T-helper 1 cell treated with Interleukin-12 subunit alpha and Interleukin-12 subunit beta and Interleukin-4 antibody, amounts not matched to agents 30 μg/mL and 1 μg/mL, for 36 hours (primary cell): ENCODE results near the gene ZNF101.
A peak's percentile ranks its signal among the peaks of the same experiment; 100 is the strongest.

Experiments used
- H3K27ac Mint-ChIP-seq: one replicate; pipeline ENCODE4 v1.8.0; 2021; ENCODE audit warnings: mild to moderate bottlenecking, mixed read lengths
- H3K27me3 Mint-ChIP-seq: one replicate; pipeline ENCODE4 v1.8.0; 2021; ENCODE audit warnings: low read depth, mixed read lengths
- H3K36me3 Mint-ChIP-seq: one replicate; pipeline ENCODE4 v1.8.0; 2021; ENCODE audit warnings: low read depth, mixed read lengths
- H3K4me1 Mint-ChIP-seq: one replicate; pipeline ENCODE4 v1.8.0; 2021; ENCODE audit warnings: low read depth, mixed read lengths
- H3K4me3 Mint-ChIP-seq: one replicate; pipeline ENCODE4 v1.8.0; 2021; ENCODE audit warnings: mild to moderate bottlenecking, moderate library complexity, mixed read lengths
- H3K9me3 Mint-ChIP-seq: one replicate; pipeline ENCODE4 v1.8.0; 2021; ENCODE audit warnings: mixed read lengths

ZNF101 gene

DNA sequence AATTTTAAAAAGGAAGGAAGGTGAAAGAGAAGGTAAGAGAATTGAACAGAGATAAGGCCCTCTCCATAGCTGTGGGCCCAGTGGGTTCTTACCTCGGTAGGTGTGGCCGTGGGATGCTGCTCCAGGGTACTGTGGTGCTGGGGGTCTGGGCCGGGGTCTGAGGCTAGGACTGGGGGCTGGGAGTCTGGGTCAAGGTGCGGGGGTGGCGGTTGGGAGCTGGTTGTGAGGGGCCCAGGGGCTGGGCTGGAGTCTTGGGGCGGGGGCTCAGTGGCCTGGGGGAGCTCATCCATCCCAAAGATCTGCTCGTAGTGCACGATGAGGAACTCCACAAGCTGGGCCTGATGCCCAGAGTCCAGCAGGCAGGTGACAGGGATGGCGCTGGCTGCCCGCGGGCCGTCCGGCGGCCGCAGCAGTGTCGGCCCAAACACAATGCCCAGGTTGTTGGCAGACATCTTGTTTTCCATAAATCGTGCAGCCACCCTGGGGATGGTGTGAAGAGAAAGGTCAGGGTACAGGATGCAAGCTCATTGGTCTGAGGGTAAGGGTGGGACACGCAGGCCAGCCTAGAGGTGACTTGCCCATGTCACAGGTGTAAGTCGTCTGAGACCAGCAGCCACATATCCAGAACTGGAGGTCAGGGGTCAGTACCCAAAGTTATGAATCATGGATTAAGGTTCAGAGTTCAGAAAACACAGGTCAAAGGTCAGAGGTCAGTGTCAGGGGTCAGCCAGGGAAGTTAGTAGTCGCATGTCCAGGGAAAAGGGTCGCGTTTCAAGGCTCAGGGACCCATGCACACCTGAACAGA lies 34.7 kb upstream of the ZNF101 start:
- Mint-ChIP-seq H3K27me3 (no peaks in the 10 kb centered on the region), H3K27ac (peak overlapping the region; percentile 64), H3K36me3 (peaks cover 44% of the 10 kb centered on the region), H3K4me1 (peaks cover 16% of the 10 kb centered on the region), H3K9me3 (no peaks in the 10 kb centered on the region), H3K4me3 (no peak overlapping the region)

DNA sequence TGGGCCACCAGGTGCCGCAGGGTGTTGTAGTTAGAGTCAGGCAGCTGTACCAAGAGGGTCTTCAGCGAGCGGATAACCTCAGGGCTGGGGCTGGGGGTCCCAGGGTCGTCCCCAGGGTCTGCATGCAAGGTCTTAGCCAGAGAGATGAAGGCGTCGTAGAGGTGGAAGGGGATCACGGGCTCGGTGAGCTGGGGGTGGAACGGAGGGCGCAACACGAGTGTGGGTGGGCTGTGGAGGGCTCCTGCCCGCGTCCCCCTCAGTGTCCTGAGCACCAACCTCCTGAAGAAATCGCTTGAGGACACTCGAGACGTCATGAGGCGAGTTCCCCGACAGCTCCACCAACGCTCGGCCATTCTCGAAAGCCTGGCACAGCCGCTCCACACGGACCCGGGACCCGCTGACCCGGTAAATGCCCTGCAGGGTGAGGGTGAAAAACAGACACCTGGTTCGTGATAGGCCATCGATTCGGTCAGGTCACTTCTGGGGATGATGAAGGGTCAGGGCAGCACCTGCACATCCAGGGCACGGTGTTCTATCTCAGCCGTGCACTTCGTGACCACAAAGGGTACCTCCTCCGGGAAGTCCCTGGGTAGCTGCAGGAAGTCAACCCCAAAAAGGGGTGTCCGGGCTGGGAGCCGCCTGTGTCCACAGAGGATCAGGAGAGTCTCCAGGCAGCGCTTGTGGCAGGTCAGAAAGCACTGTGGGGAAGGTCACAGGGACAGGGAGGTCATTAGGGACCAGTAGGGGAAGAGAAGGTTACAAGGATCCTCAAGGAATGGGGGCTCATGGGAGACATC lies 33.9 kb upstream of the ZNF101 start:
- Mint-ChIP-seq H3K4me3 (no peak overlapping the region), H3K27ac (peak overlapping the region; percentile 81)

DNA sequence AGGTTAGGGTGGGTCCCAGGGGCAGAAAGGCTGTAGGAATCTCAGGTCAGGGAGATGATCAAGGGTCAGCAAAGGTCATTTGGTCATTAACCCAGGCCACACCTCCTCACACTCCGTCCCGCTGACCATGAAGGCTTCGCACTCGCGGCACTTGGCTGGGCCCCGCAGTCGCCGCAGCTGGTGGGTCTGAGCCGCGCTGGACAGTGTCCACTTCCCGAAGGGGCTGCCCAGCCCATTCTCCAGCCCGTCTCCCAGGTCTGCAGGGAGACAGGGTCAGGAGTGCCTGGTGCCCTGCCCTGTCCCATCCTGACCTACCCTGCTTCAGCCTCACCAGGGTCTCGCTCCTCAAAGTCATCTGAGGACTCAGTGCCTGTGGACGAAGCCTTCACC lies 33.3 kb upstream of the ZNF101 start:
- H3K4me1 Mint-ChIP-seq: peaks cover 17% of the 10 kb centered on the region
- peaks cover 53% of the 10 kb centered on the region for H3K36me3 Mint-ChIP-seq

More for the DNA sequence above, 33.9 kb upstream of the ZNF101 start:
- Mint-ChIP-seq H3K4me1 (peaks cover 16% of the 10 kb centered on the region), H3K36me3 (peaks cover 48% of the 10 kb centered on the region), H3K9me3 (no peaks in the 10 kb centered on the region), H3K27me3 (no peaks in the 10 kb centered on the region)

DNA sequence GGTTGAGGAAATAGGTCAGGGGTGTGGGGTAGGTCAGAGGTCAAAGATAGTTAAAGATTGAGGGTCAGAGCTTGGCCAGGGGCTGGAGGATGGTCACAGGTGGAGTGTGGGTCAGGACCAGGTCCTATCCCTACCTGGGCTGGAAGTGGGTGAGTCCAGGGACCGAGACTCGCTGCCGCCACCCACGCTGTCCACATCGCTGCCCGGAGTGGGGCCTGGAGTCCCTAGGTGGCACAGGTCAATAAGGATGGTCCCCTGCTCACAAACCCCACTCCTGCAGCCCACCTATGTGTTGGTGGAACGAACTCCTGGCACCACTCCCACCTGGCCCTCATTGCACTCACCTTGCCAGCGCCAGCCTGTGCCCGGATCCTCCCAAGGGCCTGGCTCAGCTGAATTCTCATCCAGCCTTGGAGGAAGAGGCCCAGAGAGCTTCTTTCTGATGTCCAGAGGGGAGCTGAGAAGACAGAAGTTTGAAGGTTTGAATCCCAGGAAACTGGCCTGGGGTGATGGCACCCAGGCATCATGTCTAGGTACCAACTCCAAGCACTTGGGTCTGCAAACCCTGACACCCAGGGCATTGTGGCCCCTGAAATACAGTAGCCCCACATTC lies 32.0 kb upstream of the ZNF101 start:
- no peak overlapping the region for H3K4me3 Mint-ChIP-seq
- H3K27ac Mint-ChIP-seq: no peak overlapping the region
- no peaks in the 10 kb centered on the region for H3K27me3 Mint-ChIP-seq
- H3K9me3 Mint-ChIP-seq: no peaks in the 10 kb centered on the region
- H3K4me1 Mint-ChIP-seq: peaks cover 20% of the 10 kb centered on the region
- H3K36me3 Mint-ChIP-seq: peaks cover 50% of the 10 kb centered on the region

More for the DNA sequence above, 33.3 kb upstream of the ZNF101 start:
- no peaks in the 10 kb centered on the region for H3K9me3 Mint-ChIP-seq
- H3K27me3 Mint-ChIP-seq: no peaks in the 10 kb centered on the region
- no peak overlapping the region for H3K27ac Mint-ChIP-seq
- no peak overlapping the region for H3K4me3 Mint-ChIP-seq

DNA sequence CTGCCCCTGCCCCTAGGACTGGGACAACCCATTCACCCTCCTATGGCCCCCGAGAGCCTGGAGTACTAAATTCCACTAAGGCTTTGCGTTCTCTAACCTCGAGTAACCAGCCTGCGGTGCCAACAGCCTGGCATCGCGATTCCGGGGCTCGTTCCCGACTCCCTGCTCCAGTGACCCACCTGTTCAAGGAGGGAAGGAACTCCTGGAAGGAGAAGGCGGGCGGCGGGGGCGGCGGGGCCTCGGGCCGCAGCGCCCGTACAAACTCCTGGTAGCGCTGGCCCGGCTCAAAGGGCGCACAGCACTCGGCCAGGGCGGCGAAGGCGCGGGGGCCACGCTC lies 31.5 kb upstream of the ZNF101 start:
- Mint-ChIP-seq H3K27ac (no peak overlapping the region), H3K4me3 (no peak overlapping the region), H3K27me3 (no peaks in the 10 kb centered on the region), H3K4me1 (peaks cover 23% of the 10 kb centered on the region), H3K36me3 (peaks cover 53% of the 10 kb centered on the region), H3K9me3 (no peaks in the 10 kb centered on the region)

DNA sequence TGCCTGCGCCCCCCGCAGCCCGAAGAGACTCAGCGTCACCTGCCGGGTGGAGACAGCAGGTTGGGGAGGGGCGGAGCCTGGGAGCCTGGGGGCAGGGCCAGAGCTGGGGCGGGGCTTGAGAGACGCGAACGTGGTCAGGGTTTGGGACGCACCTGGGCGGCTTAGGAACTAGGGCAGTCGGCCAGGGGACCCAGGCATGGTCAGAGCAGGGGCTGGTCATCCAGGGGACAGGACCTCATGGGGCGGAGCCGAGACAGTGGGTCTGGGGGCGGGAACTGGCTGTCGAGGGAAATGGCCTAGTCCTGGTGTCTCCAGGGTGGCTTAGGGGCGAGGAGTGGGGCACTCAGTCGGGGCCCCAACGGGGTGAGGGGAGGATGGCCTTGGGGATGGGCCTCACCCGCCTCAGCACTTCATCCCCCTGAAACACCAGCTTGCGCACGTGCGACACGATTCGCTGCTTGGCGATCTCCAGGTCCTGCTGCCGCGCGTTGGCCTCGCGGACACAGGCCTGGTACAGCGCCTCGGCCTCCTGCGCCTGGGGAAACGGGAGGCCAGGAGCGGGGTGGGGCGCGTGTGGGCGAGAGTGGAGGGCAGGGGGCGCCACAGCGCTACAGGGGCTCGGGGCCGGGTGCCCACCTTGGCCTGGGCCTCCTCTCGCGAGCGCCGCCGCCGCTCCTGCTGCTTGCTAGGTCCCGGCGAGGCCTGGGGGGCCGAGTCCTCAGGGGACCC lies 31.0 kb upstream of the ZNF101 start:
- Mint-ChIP-seq H3K4me3 (no peak overlapping the region), H3K9me3 (no peaks in the 10 kb centered on the region), H3K27me3 (no peaks in the 10 kb centered on the region), H3K27ac (no peak overlapping the region), H3K36me3 (peaks cover 54% of the 10 kb centered on the region), H3K4me1 (peaks cover 27% of the 10 kb centered on the region)

DNA sequence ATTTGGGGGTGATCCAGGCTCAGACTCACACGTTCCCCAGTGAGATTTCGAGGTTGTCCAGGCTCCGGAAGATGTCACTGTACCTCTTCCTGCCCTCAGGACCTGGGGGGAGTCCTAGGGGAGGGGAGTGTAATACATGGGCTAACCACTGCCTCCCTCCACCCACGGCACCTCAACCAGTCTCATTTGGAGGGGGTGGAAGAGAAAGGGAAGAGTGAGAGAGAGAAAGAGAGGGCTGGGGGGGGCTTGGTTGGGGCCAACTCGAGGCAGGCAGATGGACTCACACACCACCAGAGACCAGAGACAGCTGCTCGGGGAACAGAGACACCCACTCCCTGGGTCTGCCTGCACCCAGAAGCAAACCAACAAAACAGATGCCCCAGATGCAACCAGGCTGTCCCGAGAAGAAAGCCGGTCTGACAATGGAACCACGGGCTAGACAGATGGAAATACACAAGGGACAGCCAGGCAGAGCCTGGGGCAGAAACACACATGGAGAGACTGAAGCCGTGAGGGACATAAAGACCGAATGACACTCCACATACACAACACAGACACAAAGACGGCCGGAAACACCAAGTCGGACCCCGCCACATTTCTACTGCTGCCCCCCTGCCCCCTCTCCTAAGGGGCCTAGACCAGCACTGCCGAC lies 26.0 kb upstream of the ZNF101 start:
- Mint-ChIP-seq H3K4me3 (peak overlapping the region; percentile 99), H3K27ac (peak overlapping the region; percentile 92), H3K36me3 (peaks cover 34% of the 10 kb centered on the region), H3K9me3 (no peaks in the 10 kb centered on the region), H3K27me3 (no peaks in the 10 kb centered on the region), H3K4me1 (peaks cover 15% of the 10 kb centered on the region)

DNA sequence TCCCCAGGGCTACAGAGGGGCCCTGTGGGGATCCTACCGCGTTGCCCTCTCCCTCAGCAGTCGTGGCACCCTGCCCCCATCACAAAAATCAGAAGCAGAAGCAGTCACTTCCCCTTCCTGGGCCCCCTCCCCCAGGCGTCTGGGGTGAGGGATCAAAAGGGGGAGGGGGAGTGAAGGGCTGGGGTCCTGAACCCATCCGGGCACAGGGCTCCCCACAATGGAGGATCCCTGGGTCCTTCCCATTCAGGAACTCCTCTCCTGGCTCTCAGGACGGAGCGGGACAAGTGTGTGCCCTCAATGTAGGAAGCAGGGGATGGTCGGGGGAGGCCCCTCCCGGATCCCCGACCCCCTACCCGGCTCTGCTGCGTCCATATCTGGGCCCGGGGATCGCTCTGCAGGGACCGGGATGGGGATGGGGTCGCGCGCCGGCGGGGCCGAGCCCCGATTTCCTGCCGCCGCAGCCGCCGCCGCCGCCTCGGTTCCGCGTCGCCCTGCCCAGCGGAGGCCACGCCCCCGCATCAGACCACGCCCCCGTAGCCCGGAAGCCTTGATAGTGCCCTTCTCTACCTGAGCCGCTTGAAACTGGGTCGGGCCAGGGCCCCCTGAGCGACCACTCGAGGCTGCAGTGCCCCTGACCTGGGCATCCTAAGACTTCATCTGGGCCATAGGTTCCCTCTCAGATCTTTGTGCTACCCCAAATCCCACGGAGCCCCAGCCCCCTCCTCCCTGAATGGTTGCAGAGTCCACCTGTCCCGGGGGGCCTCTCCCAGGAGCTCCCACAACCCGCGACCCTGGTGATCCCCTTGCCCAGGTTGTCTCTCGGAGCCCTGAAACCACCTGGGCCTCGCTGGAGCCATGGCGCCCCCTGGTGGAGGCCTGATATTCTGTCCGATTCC lies 25.2 kb upstream of the ZNF101 start, which contains the start of gene GMIP:
GMIP (minus strand) TSS at position 500 of the 896 bp plus-strand sequence; CDS start at position 372, 128 bp downstream.
- Mint-ChIP-seq H3K27me3 (no peaks in the 10 kb centered on the region), H3K4me3 (peak within 1 kb of the TSS; percentile 99), H3K27ac (peak within 1 kb of the TSS; percentile 92), H3K36me3 (peaks cover 34% of the 10 kb centered on the region), H3K4me1 (peaks cover 15% of the 10 kb centered on the region), H3K9me3 (no peaks in the 10 kb centered on the region)

DNA sequence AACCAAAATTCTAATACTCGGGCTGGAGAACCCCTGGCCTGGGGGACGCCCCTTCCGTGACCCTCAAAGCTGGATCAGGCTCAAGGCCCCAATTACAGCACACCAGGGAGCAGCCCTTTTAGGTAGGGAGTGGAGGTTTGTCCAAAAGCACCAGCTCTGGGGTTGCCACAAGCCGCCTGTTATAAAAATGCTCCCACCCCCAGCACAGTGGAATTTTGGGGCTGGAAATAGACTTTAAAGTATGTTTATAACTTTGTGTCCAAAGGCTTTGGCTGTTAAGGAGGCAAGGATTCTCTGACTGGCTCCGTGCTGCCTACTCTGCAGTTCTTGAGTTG lies 24.6 kb upstream of the ZNF101 start:
- peaks cover 33% of the 10 kb centered on the region for H3K36me3 Mint-ChIP-seq
- no peaks in the 10 kb centered on the region for H3K9me3 Mint-ChIP-seq
- peak overlapping the region; percentile 99 for H3K4me3 Mint-ChIP-seq
- H3K4me1 Mint-ChIP-seq: peaks cover 15% of the 10 kb centered on the region
- peak overlapping the region; percentile 92 for H3K27ac Mint-ChIP-seq
- no peaks in the 10 kb centered on the region for H3K27me3 Mint-ChIP-seq

DNA sequence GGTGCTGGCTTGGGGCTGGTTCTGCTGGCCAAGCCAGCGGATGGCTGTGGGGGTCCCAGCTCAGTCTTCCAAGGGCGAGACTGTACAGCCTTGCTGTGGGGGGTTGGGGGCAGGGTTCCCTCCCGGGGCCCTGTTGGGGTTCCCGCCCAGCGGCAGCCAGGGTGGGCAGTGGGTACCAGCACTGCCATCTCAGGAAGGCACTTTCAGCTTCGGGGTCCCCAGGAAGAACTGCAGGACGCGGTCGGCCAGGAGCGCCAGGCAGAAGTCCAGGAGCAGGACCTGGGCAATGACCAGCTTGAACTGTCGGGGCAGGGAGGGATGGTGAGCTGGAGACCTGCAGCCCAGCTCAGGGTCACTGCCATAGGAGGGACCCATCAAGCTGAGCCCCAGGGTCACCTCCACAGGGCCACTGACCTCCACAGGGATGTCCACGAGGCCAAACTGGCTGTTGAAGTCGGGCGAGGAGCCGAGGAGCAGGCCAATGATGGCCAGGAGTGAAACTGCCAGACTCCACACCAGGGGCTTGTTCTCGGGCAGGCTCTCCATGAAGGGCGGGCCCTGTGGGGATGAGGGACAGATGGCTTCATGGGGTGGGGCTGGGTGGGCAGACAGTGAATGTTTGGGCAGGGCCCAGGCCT lies 23.3 kb upstream of the ZNF101 start:
- no peaks in the 10 kb centered on the region for H3K27me3 Mint-ChIP-seq
- no peak overlapping the region for H3K4me3 Mint-ChIP-seq
- H3K36me3 Mint-ChIP-seq: peaks cover 30% of the 10 kb centered on the region
- no peaks in the 10 kb centered on the region for H3K9me3 Mint-ChIP-seq
- H3K4me1 Mint-ChIP-seq: peaks cover 13% of the 10 kb centered on the region
- no peak overlapping the region for H3K27ac Mint-ChIP-seq

DNA sequence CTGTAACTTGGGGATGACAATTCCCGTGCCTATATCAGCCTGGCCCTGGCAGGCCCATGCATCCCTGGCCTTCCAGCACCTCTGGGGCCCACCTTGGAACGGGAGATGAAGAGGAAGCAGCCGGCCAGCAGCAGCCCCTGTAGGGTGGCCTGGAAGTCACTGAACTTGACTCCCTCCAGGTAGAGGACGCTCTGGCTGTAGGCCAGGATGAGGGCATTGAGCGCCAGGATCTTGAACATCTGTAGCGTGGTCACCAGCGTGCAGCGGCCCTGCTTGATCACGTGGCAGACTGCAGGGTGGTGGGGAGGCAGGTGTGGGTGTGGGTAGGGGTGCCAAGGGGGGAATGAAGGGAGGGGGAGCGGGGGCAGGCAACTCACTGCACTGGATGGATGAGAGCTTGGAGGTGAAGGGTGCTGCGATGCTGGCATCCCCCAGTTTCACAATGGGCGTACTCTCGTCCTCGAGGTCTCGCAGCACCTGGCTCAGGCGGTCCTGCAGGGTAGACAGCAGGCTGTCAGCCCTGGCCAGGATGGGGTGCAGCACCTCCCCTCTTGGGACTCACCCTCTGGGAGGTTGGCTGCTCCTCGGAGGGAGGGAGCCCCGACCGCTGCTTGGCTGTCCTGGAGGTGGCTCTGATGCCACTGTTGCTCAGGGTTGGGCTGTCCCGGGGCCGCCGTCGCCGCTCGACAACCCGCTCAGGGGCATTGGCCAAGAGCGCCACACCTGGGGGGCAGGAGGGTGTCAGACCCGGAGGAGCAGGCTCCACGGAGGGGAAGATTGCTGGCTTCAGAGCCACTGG lies 21.4 kb upstream of the ZNF101 start:
- H3K4me3 Mint-ChIP-seq: no peak overlapping the region
- no peaks in the 10 kb centered on the region for H3K9me3 Mint-ChIP-seq
- no peaks in the 10 kb centered on the region for H3K27me3 Mint-ChIP-seq
- H3K36me3 Mint-ChIP-seq: peaks cover 32% of the 10 kb centered on the region
- peaks cover 6% of the 10 kb centered on the region for H3K4me1 Mint-ChIP-seq
- H3K27ac Mint-ChIP-seq: no peak overlapping the region

DNA sequence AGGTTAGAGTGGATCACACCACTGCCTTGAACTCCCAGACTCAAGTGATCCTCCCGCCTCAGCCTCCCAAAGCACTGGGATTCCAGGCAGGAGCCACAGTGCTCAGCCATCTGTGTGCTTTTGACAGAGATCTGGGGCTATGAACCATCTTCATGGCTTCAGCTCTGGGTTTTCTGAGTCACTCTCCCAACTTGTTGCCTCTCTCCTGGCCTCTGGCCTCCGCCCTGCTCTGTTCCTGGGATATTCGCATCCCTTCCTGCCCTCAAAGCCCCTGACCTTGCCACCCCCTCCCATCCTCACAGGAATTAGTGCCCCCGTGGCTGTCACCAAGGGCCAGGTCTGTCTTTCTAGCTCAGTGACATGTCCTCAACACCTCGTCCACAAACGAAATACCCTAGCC lies 19.5 kb upstream of the ZNF101 start:
- no peak overlapping the region for H3K27ac Mint-ChIP-seq
- H3K4me3 Mint-ChIP-seq: no peak overlapping the region
- peaks cover 37% of the 10 kb centered on the region for H3K36me3 Mint-ChIP-seq
- H3K4me1 Mint-ChIP-seq: peaks cover 4% of the 10 kb centered on the region
- no peaks in the 10 kb centered on the region for H3K27me3 Mint-ChIP-seq
- H3K9me3 Mint-ChIP-seq: no peaks in the 10 kb centered on the region
